OCI-LY7 (cell line): Measurements from ENCODE around the gene WDR35. TPM values are rescaled to one million over a fixed set of nuclear protein-coding genes. Genes with fewer than 3 reads are reported as not detected.

ENCODE experiments used
- BruUV-seq: library from RNA; stranded (reverse); fragments of 400-500 nt; replicated peaks from 2 replicates; lab custom pipeline; 2021; lab: Mats Ljungman, UMichigan
- CTCF ChIA-PET: fragments of 300-600 bp; sonication (Branson Sonifier 250); formaldehyde crosslinking; loops from one replicate; lab custom pipeline; 2022; ENCODE audit warnings: antibody characterized with exemption; ENCODE audit not compliant: unreplicated experiment; lab: Charles Lee
- POLR2A ChIA-PET: fragments of 300-600 bp; sonication (Branson Sonifier 250); formaldehyde crosslinking; loops from one replicate; lab custom pipeline; 2022; ENCODE audit warnings: antibody characterized with exemption; lab: Charles Lee
- DNase-seq: peaks from one replicate; pipeline ENCODE4 v3.0.0-alpha.2; 2015; ENCODE audit warnings: low spot score
- H2AFZ ChIP-seq: fragments of 200-600 bp; sonication (generic), shearing (Covaris generic); 2 replicates; pipeline ENCODE4 v1.6.1; 2014; ENCODE audit warnings: mild to moderate bottlenecking, antibody characterized with exemption, low read length, moderate library complexity
- H3K27ac ChIP-seq: fragments of 200-600 bp; sonication (generic); 2 replicates; pipeline ENCODE4 v1.5.1; 2014; ENCODE audit warnings: mixed run types, low read depth, mild to moderate bottlenecking, moderate library complexity, low read length, inconsistent platforms; ENCODE audit not compliant: poor library complexity, severe bottlenecking
- H3K36me3 ChIP-seq: fragments of 200-600 bp; sonication (generic); 2 replicates; pipeline ENCODE4 v1.6.1; 2014; ENCODE audit warnings: mild to moderate bottlenecking, antibody characterized with exemption, low read length, moderate library complexity, mixed read lengths; ENCODE audit not compliant: insufficient read depth
- H3K4me1 ChIP-seq: fragments of 200-600 bp; sonication (generic); 2 replicates; pipeline ENCODE4 v1.5.1; 2014; ENCODE audit warnings: mild to moderate bottlenecking, low read length; ENCODE audit not compliant: insufficient read depth, poor library complexity, severe bottlenecking
- H3K4me2 ChIP-seq: fragments of 200-600 bp; sonication (generic); 2 replicates; pipeline ENCODE4 v1.6.1; 2014; ENCODE audit warnings: mild to moderate bottlenecking, low read length
- H3K4me3 ChIP-seq: fragments of 200-600 bp; sonication (generic); 2 replicates; pipeline ENCODE4 v1.5.1; 2014; ENCODE audit warnings: mild to moderate bottlenecking, low read depth, low read length; ENCODE audit not compliant: poor library complexity, severe bottlenecking
- H3K79me2 ChIP-seq: fragments of 200-600 bp; sonication (generic); 2 replicates; pipeline ENCODE4 v1.6.1; 2016; ENCODE audit warnings: low read depth, mild to moderate bottlenecking, low read length, moderate library complexity, mixed read lengths; ENCODE audit not compliant: insufficient read depth
- H3K9me2 ChIP-seq: fragments of 200-600 bp; sonication (generic); 2 replicates; pipeline ENCODE4 v1.6.1; 2016; ENCODE audit warnings: mild to moderate bottlenecking, low read length, mixed read lengths; ENCODE audit not compliant: insufficient read depth
- H3K9me3 ChIP-seq: fragments of 200-600 bp; sonication (generic); 2 replicates; pipeline ENCODE4 v1.6.1; 2014; ENCODE audit warnings: mild to moderate bottlenecking, mixed run types, low read length, mixed read lengths
- H4K20me1 ChIP-seq: fragments of 200-600 bp; sonication (generic); 2 replicates; pipeline ENCODE4 v1.6.1; 2014; ENCODE audit warnings: mild to moderate bottlenecking, antibody characterized with exemption, low read length, moderate library complexity, mixed read lengths; ENCODE audit not compliant: insufficient read depth
- CTCF ChIP-seq: fragments of 200-600 bp; sonication (generic); conservative IDR thresholded peaks from 2 replicates; pipeline ENCODE4 v1.5.1; 2014; ENCODE audit warnings: mild to moderate bottlenecking, antibody characterized with exemption, low read length, moderate library complexity, mixed read lengths
- EZH2phosphoT487 ChIP-seq: fragments of 200-600 bp; sonication (generic); IDR thresholded peaks from 2 replicates; pipeline ENCODE4 v1.6.1; 2018; ENCODE audit warnings: low read depth, borderline replicate concordance, mild to moderate bottlenecking, mixed run types, antibody characterized with exemption, low read length, moderate library complexity, mixed read lengths
- intact Hi-C: fragments of 100-400 bp; cut with micrococcal nuclease; formaldehyde crosslinking; loops from one replicate; pipeline ENCODE4 v1.10.0; 2022; ENCODE audit not compliant: unreplicated experiment
- total RNA-seq, 2 experiments: library from RNA; depleted of rRNA in 1 of 2; stranded (reverse); fragments of >200 nt in 1 of 2; shearing (Covaris generic) in 1 of 2; gene quantifications; 2 replicates each; pipeline ENCODE4 v1.2.3, GENCODE V29; 2014 to 2022

Gene WDR35
- total RNA-seq, 2 experiments from 2014 or later, result 0.06 to 1.5 TPM

DNA sequence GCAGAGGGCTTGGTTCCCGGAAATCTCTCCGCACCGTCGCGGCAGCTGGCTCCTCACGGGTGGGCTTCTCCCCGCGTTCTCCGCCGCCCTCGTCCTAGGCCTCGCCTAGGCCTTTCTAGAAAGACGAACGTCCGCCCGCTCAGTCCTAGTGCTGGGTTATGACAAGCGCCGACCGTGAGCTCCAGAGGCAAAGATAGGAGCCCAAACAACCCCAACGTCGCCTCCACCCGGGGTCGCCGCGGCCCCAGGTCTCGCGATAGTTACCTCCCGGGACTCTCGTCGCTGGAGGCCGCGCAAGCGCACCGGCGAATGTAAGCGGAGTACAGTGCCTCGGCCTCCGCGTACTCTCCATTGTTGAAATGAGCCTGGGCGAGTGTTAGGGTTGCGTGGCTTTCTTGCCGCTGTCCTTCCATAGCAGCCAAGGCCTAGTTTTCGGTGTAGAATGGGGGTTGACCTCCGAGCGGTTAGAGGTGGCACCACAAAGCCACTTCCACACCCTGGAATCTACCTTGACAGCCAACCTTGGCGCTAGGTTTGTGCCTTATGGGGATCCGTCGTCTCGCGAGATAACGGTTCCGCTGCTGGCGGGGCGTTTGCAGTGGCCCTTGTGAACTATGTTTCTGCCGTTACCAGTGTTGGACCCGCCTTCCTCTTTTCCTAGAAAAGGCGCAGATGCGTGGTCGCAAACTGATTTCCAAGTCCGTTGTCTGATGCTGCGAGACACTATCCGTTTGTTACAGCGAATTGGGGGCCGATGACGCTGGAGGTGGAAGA is 88.3 kb downstream of the WDR35 start, which contains the start of gene TTC32:
Gene TTC32, minus strand, starts transcription at position 542 of the 774 bp plus-strand sequence. Its CDS starts 129 bp downstream, at position 413.
- Histone ChIP-seq H3K27ac (peak within 1 kb of the TSS; percentile 82), H3K79me2 (peaks cover 55% of the 10 kb centered on the region), H3K36me3 (no peaks in the 10 kb centered on the region; the same call in 1 of the 2 replicates), H3K4me2 (peak within 1 kb of the TSS; percentile 88), H3K9me3 (no peaks in the 10 kb centered on the region), H3K4me3 (peak within 1 kb of the TSS; percentile 89), H3K4me1 (peaks cover 25% of the 10 kb centered on the region), H4K20me1 (0 out of 2 replicates have a peak, but pooled peaks cover 8% of the 10 kb centered on the region), H3K9me2 (no peaks in the 10 kb centered on the region), H2AFZ (peak within 1 kb of the TSS; percentile 83)
- no TSS peak for BruUV-seq
- intact Hi-C loops, result loop anchor here (1.0 to 5.0 kb wide), 4 partner anchors 151 to 1339 kb away; partner anchors contain the start of genes PUM2 and RDH14
- POLR2A ChIA-PET, result interaction anchor here (0.7 kb wide), 1 partner anchor 8 kb away, joined by 4 read pairs; no protein-coding TSS in a partner anchor
- CTCF ChIA-PET, result no interaction called here
- peak; percentile 94 for DNase-seq
- TF ChIP-seq EZH2phosphoT487 (no peak), CTCF (no peak)

GRCh38 chr2:19900931-19901441 is 88.9 kb downstream of the WDR35 start:
- intact Hi-C loops, result loop anchor here (2.0 to 5.0 kb wide), 3 partner anchors 450 to 1339 kb away; partner anchors contain the start of genes PUM2 and RDH14
- H3K9me2 ChIP-seq, result no peaks in the 10 kb centered on the region
- ChIA-PET POLR2A (interaction anchor here (0.5 to 0.9 kb wide), 3 partner anchors 9 to 66 kb away, joined by 3 to 4 read pairs (median 4); no protein-coding TSS in a partner anchor), CTCF (no interaction called here)
- TF ChIP-seq EZH2phosphoT487 (no peak), CTCF (no peak)
- peak overlapping the region; percentile 82 for H3K27ac ChIP-seq
- H3K4me1 ChIP-seq, result peaks cover 25% of the 10 kb centered on the region
- H3K79me2 ChIP-seq, result peaks cover 60% of the 10 kb centered on the region
- H3K9me3 ChIP-seq, result no peaks in the 10 kb centered on the region
- peak; percentile 32 for DNase-seq
- TSS peak; percentile 70 for BruUV-seq
- H3K4me3 ChIP-seq, result peak overlapping the region; percentile 89
- H3K36me3 ChIP-seq, result no peaks in the 10 kb centered on the region; the same call in 1 of the 2 replicates
- 0 out of 2 replicates have a peak, but pooled peaks cover 8% of the 10 kb centered on the region for H4K20me1 ChIP-seq
- H2AFZ ChIP-seq, result peak overlapping the region; percentile 83
- peak overlapping the region; percentile 88 for H3K4me2 ChIP-seq
